Activated CD8-positive, alpha-beta memory T cell treated with anti-CD3 and anti-CD28 coated beads for 48 hours (primary cell): ENCODE results near the gene GRM5.
"Not testable (repeated sequence)": the region's sequence is repeated elsewhere in the genome, so short reads cannot be mapped to it uniquely, and the experiment has no call there.

Experiments used
- DNase-seq, 3 experiments: peaks; one replicate each; pipeline ENCODE4 v3.0.0-alpha.2; 2020; ENCODE audit warnings: low read depth in 2 of 3, low spot score in 2 of 3

GRM5 gene

DNA sequence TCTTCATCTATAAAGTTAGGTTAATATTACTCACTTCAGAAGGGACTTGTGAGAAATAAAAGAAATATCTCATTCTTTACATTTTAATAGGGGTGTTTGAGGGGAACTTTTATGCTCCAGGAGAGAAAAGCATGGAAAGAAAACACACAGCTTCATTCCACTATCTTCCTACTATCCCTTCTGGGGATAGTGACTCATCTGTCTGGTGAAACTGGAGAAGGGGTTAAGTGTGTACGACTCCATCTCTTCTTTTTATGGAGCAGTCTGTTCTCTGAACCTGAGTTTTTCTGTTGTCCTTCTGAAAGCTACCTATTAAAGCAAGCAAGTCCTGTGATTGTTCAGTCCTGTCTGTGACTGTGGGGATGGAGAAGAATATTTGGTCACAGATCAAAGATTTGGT lies 227.6 kb downstream of the GRM5 start:
- not testable (repeated sequence) for DNase-seq

DNA sequence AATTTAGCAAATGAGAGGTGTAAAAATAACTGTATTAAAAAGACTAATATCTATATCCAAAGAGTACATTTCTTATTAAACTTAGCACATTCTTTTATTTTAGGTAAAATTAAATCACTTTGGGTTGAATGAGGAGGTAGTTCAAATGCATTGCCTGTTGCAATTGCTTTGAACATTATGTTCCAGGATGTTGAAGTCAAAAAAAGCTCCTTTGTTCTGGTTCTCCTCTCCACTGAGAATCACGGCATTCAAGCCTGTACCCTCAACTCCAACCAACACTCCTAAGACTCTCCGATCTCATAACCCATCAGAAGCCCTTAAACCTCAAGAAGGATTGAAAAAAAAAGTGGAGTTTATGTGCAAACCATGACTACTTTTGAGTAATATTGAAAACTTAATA lies 230.1 kb downstream of the GRM5 start:
- not testable (repeated sequence) for DNase-seq

DNA sequence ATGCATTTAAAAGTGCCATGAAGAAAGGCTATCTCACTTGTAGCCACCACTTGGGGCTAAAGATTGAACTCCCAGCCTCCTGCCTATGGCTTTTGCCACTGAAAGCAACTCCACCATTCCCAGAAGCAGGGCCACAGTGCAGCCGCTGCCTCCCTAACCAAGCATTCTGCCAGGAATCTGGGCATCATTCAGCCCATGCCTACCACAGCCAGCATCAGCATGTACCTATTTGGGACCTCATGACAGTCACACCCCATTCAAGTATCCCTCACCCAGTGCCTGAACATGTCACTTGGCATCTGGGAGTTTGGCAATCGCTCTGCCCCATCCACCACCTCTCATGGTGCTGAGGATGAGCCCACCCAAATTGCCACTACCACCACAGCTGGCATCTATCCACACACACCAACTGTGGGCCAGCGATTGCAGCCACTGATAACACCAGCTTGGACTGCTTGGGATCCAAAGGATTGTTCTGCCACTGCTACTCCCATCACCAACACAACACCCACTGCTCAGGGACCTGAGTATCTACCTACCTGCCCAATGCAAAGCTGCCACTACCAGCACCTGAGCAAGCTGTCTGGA lies 234.4 kb downstream of the GRM5 start:
- DNase-seq = no peak

DNA sequence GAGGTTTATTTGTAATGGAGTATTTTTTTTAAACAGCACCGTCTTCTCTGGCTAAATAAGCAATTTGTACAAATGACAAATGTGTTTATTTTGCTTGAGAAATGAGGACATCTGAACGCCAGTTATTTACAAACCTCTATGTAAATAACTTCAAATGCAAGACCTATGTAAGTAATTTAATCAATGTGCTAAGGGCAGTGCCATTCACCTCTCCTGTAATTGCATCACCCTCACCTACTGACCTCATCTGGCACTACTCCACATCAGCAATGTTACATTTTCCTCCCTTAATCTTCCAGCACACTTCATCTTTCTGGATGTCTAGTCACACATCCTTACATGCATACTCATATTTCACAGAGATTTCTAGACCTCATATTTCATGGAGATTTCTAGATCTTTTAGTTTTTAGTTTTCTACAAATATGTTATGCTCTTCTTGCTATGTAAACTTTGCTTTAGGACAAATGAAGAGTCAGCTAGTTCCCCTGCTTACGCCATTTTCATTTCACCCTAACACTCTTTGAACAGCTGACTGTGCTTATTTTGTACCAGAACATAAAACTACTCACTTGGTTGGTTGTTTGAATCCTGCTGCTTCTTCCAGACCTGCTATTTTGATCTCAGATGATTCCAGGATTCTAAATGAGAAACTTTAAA lies 238.6 kb downstream of the GRM5 start:
- DNase-seq = no peak

DNA sequence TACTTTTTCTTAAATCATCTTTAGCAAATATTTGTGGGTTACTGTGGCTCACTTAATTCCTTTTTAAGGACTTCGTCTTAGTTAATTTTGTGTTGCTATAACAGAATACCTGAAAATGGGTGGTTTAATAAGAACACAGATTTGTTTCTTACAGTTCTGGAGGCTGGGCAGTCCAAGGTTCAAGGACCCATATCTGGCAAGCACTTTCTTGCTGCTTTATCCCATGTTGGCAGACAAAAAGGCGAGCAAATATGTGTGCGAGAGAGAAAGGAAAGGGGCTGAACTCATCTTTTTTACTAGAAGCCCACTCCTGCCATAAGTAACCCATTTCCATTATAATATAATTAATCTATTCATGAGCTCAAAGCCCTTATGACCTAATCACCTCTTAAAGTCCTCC lies 246.2 kb downstream of the GRM5 start:
- no peak for DNase-seq

DNA sequence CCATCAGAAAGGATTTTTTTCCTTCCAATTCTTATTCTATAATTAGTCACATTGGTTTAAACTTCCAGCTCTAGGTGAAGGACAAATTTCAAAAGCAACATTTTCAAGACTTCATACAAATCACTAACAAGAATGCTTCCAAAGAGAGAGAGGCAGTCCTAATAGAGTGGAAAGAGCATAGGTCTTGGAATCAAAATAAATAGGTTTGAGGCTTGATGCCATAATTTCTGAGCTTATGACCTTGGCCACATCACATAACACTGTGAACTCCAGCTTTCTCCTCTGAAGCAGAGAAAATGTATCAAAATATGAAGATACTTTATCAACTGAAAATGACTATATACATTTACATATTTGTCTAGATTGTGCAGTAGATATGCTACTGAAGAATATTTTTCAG lies 246.8 kb downstream of the GRM5 start:
- DNase-seq = no peak

DNA sequence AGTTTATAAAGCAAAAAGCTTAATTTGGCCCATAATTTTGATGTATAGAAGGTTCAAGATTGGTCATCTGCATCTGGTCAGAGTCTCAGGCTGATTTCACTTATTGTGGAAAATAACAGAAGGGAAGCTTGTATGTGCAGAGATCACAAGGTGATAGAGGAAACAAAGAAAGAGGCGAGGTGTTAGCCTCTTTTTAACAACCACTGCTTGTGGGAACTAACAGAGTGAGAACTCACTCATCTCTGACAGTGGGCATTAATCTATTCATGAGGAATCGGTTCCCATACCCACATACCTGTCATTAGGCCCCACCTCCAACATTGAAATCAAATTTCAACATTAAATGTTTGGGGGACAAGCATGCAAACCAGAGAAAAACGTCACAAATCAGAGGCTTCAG lies 250.3 kb downstream of the GRM5 start:
- DNase-seq = no peak

DNA sequence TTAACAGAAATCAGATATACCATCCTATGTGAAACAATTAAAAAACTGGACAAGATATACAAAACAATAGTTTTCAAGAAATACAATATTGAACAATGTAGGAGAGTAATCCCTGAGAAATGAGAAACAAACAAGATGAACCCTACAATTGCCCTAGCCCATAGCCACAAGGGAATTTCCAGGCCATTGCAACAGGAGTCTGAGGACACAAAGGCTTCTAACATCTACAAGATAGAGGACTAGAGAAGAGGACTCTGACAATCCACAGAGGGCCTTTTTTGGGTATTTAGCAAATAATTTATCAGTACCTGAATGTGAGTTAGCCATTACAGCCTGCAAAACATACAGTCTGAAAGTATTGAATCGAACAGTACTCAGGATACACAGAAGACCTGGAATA lies 251.7 kb downstream of the GRM5 start:
- no peak for DNase-seq

DNA sequence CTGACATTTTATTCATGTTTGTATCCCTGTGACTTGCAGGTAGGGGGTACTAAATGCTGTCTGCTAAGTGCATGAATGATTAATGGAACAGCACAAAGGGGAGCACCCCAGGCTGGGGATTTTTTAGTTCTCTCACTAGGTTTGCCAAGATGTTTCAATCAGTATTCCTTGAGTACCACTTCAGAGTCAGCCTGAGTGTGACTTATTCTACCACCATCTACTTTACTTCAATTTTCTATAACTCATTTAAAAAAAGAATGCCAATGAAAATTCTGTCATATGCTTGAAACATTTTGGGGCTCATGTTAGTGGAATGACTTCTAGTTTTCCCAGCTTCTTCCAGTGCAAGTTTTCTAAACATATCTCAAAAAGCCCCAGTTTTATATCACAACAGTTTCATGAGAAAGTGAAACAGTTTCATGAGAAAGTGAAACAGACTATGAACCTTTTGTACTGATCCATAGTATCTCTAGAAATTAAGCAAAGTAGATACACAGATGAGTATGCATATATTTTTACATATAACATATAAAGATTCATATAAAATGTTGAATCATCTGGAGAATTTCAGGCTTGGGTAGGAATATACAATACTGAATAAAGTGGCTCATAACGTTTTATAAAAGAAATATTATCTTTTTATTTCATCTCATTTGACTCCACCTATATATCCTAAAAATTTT lies 252.4 kb downstream of the GRM5 start:
- no peak for DNase-seq

DNA sequence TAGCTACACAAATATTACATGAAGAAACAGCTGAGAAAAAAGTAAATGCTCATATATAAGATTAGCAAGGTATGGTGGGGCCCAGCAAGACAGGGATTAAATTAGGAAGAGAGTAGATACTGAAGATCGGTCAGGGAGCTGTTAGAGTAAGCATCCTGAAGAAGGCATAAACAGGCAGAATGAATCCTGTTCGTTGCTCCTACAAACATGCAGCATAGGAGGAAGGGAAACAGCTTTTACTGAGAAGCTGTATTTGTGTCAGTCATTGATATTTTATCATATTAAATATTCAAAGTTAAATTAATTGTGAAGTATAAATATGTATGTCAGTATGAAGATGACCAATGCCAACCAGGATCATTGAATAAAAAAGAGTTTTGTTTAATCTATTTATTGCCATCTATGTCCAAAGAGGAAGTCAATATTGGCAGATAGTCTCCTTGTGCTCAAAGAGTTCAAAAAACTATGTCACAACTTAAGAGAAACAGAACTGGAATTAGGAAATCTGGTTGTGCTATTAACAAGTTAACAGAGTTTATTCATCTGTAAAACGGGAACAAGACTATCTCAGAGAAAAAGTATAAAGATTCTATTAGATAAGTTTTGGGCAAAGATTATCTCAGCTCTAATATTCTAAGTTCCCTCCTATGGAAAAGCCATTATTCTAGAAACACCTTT lies 255.2 kb downstream of the GRM5 start:
- DNase-seq = no peak

DNA sequence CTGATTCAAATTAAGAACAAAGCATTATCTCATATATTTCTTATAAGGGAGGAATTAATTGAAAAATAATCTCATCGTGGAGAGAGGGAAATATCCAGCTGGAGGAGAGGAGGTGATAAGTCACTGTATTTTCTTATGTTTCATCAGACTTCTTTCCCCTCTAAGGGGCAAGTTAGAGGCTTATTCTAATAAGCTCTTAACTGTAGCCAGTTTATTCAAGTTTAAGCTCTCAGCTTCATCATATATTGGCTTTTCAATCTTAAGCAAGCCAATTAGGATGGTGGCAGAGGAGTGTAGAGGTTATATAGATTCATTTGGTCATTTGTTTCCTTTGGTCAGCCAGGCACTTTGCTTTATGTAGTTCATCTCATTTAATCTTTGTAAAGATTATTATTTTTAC lies 256.7 kb downstream of the GRM5 start:
- no peak for DNase-seq

DNA sequence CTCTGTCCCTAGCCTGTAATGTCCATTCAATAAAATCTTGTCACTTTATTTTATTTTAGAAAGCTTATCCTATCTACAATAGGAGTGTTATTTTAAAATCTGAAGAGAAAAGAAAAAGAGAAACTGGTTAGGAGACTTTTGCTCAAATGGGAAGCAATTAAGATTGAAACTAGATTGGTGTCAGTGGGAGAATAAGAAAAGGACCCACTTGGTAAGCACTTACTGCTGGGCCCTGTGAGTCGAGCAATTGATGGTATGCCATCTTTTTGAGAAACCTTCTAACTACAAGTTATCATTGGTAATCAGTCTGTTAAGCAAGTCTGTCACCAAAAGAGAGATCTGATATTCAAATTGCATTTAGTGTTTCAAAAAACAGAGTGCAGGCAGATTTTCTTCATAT lies 258.4 kb downstream of the GRM5 start:
- no peak for DNase-seq

DNA sequence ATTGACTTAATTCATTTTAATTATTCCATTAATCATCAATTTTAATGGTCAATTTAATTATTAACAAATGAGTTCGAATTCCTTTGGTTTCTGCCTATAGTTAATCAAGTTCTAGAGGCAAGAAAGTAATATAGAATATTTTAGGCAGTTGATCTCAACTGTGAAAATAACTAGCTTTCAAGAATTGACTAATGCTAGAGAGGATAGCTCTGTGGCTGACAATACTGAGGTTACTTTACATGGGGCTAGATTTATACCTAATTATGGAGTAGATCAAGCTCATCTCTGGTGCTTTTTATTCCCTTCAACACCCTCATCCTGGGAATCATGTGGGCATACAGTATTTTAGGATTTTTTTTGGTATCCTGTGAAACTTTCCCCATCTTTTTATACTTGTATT lies 259.4 kb downstream of the GRM5 start:
- DNase-seq = no peak

DNA sequence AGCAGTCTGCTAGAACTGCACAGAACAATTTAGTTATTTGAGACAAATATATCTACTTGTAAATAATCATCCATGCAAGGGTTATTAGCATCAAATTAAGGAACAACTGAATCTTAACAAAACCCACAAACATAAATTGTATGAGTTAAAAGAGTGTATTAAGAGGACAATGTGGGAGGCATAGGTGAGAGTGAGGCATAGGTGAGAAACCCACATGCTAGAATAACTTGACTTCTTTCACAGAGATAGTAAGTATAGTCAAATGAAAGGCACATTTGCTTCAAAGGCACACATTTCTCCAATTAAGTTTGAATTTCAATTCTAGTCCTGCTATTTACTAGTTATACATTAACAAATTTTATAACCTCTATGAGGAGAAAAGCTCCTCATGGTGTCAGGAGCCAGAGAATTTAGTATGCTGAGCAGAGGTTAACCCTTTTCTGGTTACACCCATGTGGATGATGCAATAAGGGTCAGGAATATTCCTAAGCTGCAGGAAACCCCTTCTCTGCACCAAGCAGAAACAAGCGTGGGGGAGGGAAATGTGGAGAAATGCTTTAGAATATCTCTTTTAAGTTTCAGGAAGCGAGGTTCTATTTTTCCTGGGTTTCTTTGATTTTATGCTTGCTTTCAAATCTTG lies 264.2 kb downstream of the GRM5 start:
- no peak for DNase-seq

DNA sequence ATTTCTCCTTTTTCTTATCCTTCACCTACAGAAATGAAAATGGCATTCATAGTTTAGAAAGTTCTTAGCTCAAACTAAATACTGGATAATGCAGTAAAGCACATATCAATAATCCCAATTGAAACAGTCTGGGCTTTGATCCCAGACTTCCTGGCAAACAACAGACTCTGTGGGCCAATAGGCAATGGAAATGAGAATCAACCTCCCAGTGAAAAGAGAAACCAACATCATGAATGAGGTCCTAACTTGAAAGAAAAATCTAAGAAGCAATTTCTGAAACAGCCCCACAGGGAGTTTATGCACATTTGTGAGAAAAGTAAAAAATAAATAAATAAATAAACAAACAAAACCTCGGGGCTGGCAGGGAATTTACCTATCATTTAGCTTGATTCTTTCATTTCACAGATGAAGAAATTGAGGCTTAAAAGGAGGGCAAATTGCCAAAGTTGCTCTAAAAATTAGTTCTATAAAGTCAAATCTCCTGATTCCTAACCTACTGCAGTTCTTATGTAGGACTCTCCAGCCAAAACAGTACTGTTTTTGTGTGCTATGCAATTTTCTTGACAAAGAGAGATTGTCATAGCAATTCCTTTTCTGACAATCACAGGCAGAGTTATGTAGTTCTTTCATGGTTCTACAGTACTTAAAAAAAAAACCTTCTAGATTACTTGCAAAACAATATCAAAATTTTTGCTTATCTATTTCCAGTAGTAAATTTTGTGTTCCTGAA lies 265.8 kb downstream of the GRM5 start:
- no peak for DNase-seq

DNA sequence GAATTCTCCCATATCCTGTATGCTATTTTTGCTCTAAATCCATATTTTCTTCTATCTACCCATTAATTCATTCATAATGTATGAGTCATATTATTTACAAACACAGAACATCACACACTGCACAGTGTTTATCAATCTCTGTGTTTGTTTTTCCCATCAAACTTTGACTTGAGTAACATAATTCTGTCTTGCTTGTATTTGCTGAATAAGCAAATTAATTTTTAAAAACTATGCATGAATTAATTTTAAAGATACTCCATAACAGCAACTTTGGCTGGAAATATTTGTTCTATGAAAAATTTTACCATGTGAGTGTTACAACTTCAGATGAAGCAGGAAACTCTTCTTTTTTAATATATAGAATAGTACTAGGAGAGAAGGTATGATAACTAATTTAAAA lies 275.6 kb downstream of the GRM5 start:
- no peak for DNase-seq

DNA sequence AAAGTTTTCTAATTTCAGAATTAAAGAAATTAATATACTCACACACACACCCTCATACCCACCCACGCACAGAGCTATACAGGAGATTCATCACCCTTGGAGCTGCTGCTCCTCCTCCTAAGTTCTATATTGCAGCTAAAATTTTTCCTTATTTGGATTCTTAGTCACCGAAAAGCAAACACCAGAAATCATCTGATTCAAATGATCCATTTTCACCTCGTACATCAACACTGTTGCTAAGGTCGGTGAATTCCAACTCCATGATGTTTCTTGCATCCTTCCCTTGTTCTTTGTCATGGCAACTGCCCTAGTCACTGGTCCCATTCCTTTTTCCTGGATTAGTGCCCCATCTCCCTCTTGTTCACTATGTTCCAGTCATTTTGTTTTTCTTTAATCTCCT lies 286.2 kb downstream of the GRM5 start:
- DNase-seq = no peak

DNA sequence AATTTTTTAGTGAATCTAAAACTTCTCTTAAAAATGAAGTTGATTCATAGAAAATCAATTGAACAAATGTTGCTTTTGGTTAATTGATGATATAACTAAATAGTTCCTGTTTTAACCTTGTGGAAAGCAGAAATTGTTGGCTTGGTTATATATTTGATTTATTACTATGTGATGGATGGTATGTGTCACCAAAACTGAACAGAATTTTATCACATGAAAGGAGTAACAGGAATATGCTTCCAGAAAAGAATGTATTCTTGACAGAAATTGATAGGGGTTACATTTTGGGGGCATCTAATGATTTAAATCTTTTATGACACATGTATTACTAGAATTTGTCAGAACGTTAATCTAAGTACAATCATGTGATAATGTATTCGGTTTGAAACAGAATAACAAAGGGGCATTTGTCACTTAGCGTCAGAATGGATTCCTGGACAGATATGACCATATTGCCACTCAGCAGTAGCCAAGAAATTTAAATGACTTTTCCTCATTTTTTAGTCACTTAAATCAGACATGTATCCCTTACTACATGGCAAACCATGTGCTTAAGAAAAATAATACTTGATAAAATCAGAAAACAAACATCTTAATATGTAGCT lies 295.2 kb downstream of the GRM5 start:
- no peak for DNase-seq

DNA sequence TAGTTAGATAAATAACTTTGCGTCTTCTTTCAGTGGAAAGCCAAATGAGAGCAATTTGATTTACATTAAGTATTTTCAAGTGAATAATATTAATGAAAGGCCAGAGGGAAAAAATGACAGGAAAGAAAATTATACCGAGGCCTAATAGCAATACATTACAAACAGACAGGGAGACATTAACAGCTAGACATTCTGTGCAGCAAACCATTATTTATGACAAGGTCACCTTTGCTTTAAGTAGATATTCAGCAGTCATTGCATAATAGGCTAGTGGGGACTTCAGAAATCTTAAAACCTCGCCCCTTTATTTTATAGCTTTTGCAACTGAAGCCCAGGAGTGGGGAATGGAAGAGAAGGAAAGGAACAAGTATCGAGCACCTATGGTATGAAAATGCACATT lies 321.6 kb downstream of the GRM5 start:
- no peak for DNase-seq

DNA sequence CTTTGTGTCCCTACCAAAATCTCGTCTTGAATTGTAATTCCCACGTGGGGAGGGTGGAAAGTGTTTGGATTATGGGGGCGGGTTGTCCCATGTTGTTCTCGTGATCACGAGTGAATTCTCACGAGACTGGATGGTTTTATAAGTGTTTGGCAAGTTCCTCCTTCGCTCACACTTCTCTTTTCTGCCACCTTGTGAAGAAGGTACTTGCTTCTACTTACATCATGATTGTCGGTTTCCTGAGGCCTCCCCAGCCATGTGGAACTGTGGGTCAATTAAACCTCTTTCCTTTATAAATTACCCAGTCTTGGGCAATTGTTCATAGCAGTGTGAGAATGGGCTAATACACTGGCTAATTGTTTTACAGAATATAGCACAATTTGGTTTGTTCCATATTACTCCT lies 326.3 kb downstream of the GRM5 start:
- DNase-seq = no peak

DNA sequence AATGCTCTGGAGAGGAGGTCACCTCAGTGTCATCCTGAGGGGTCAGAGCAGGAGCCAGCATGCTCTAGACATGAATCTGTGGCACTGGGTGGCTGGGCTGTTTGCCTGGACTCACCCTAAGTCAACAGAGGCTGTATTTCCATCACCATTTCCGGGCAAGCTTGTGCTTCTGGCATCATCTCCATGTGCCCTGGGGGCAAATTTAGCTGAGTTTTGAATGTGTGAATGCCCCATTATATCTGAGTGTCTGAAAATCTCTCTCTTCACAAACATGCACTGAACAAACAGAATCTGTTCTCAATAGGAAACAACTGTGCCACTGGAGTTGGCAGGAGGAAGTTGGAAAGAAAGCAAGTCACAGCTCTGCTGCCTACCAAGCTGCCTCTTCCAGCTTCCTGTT lies 356.2 kb downstream of the GRM5 start:
- no peak for DNase-seq
